ENCODE measurements around the gene SCFD1.

SCFD1 gene

DNA sequence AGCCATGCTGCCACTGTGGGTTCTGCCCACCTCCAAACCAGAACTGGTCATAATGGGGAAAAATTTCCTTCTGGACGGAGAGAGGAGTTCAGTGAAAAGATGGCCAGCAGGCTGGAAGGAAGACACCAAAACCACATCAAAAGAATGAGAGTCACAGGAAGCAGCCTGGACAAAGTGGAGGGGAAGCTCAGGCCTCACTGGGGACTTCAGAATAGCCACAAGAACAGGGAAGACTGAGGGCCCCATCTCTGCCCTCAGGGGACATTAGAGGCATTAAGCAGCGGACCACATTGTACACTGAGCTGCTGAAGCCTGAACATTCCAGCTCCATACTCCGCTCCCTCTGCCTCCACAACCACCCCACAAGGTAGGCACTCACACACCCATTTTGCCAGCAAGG is 132.7 kb downstream of the SCFD1 start:
- DNase-seq (ENCODE audit: low read depth, low spot score) = no peak

DNA sequence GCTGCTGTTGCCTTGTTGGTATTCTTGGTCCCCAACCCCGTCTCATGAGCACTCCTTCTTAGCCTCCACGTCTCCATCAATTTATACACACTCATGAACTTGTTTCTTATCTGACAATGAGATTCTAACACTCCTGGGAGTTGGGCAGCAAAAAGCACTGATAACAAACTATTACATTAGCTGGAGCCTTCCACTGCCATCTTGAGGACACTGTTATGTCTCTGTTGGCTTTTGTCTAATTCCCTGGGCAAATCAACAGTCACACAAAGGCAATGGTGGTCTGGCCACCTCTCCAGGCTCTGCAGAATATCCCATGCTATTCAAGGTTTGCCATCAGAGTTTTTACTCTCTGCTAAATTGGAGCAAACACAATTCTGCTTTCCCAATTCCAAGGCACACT is 134.5 kb downstream of the SCFD1 start:
- no peak for DNase-seq (ENCODE audit: low read depth, low spot score)

- no peak for DNase-seq (ENCODE audit: low read depth, low spot score)
Observed at GRCh38 chr14:30757082-30757481, 135.0 kb downstream of the SCFD1 start.

DNA sequence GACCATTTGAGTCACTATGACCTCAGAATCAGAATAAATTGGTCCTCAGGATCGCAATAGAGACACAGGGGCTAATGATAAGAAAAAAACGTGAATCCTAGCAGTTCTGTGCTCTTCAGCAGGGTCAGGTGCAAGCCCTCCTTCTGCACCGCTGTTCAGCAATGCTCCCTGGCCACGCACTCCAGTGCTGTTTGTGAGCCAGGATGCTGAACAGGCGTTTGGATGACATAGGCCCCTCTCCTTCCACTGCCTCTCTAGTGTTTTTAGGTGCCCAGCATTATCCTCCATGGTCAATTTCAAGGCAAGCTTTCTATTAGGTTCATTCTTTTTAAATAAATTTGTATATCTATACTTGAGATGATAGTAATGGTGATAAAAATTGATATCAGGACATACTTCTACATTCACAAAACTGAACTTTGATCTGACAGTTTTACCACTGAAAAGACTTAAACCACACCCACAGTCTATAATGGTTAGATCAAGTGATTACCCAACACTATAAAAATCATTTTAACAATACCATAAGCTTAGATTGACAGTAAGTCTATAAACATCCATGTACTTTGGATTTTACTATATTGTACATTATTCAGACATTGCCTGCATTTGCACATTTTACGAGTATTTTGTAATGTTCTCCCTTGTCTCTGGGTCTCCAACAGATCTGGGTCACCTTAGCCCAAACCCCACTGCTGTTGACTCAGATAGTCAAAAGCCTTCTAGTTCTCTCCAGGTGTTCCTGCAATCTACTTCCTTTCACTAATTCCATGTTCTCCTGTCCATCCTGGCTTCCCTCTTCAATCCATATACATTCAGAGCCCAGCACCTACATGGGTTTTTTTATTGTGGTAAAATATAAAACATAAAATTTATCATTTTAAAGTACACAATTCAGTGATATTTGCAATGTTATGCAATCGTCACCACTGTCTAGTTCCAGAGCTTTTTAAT is 137.3 kb downstream of the SCFD1 start:
- no peak for DNase-seq (ENCODE audit: low read depth, low spot score)

DNA sequence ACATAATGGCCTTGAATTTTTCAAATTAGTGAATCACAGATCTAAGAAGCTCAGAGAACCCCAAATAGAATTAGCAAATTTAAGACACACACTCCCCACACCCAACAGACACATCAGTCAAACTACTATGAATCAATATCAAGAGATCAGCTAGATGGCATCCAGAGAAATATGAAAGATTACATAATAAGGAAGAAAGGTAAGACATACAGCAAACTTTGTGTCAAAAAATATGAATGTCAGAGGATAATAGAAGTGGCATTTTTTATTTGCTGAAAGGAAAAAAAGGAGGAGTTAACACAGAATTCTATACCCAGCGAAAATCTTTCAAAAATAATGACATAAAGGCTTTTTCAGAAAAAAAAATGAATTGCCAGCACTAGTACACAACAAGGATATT is 141.8 kb downstream of the SCFD1 start:
- DNase-seq (ENCODE audit: low read depth, low spot score) = no peak

- no peak for DNase-seq (ENCODE audit: low read depth, low spot score)
Observed at GRCh38 chr14:30767624-30768023, 145.5 kb downstream of the SCFD1 start.

- no peak for DNase-seq (ENCODE audit: low read depth, low spot score)
Observed at GRCh38 chr14:30768791-30769190, 146.7 kb downstream of the SCFD1 start.

DNA sequence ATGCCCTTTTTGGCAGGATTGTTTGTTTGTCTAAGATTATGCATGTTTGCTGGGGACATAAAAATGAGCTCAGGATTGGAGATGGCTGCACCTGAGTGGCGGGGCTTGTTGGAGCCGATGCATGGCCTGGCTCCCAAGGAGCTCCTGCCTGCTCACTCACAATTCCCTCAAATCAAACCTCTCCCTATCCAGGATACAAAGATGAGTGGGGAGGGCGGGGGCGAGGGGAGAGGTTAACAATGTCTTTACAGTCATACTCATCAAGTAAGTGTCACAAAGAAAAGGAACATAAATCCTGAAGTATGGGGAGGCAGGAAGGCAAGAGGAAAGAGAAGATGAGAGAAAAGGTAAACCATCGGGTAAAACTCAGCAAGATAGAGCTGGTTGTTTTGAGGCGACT is 148.3 kb downstream of the SCFD1 start:
- DNase-seq (ENCODE audit: low read depth, low spot score) = no peak

DNA sequence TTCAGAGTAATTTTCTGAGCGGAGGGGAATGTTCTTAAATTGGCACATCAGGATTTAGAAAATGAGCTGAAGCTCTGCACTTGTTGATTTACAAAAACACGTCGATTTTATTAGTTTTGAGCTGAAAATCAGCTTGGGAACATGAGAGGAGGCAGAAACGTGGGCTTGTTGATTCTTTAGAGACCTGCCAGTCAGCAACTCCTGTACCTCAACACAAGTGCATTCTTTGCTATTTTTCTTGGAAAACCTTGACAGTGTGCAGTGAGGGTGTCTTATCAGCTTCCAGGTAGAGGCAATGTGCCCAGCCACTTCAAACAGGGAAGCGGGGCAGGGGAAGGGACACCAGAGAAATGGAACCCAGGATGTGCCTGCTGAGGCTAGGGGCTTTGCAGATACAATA is 149.5 kb downstream of the SCFD1 start:
- no peak for DNase-seq (ENCODE audit: low read depth, low spot score)

GRCh38 chr14:30779210-30779609 is 157.1 kb downstream of the SCFD1 start:
- no peak for DNase-seq (ENCODE audit: low read depth, low spot score)

Measured in iPS DF 19.7 (cell line).